Astrocyte of the spinal cord (primary cell): ENCODE data around the gene PPARG.
"Not testable (repeated sequence)": the region's sequence is repeated elsewhere in the genome, so short reads cannot be mapped to it uniquely, and the experiment has no call there.

ENCODE experiments used
- DNase-seq: peaks from one replicate; pipeline ENCODE4 v3.0.0; 2011; ENCODE audit warnings: low read depth, low spot score
- H3K4me3 ChIP-seq: 2 replicates; pipeline ENCODE4 v1.5.1; 2011; ENCODE audit warnings: low read depth, mild to moderate bottlenecking, low read length, moderate library complexity
- CTCF ChIP-seq: IDR thresholded peaks from 2 replicates; pipeline ENCODE4 v1.5.1; 2012; ENCODE audit warnings: low read depth, mild to moderate bottlenecking, low read length, inconsistent platforms
- in situ Hi-C: cut with HindIII; loops from 2 replicates; pipeline ENCODE4 v1.10.0; 2017; ENCODE audit warnings: low sequenced_read_pairs

PPARG gene

DNA sequence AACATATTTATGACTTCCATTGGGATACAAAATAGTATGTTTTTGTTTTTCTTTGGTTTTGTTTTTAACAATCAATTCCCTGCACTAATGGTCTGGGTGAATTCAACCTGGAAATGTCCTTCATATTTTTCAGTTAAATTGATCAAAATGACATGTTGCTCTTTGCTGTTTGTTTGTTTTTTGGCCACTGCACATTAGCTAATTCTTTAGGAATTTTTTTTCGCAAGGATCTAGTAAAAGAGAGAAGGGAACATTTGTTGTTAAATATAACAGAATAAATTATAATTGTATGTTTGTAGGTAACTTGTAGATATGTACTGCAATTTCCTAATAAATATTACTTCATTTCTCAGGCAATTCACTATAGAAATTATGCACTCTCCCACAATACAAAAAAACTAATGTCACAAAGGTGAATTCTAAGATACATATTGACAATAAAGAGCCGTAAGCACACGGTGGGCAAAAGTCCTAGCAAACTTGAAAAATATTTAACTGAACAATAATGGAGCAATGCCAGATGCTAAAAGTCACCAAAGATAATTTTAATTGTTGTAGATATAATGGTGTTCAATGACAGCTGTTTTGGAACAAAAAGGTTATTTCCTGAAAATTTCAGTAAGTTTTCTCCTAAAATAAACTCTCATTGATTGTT, 21.4 kb upstream of the PPARG start:
- no peak overlapping the region for H3K4me3 ChIP-seq
- no peak for TF ChIP-seq CTCF
- no peak for DNase-seq
- in situ Hi-C loops = no loop called here

- DNase-seq = no peak
- no peak for TF ChIP-seq CTCF
- no peak overlapping the region for H3K4me3 ChIP-seq
- in situ Hi-C loops = no loop called here
These were observed 20.7 kb upstream of the PPARG start for GRCh38 chr3:12268049-12268735.

DNA sequence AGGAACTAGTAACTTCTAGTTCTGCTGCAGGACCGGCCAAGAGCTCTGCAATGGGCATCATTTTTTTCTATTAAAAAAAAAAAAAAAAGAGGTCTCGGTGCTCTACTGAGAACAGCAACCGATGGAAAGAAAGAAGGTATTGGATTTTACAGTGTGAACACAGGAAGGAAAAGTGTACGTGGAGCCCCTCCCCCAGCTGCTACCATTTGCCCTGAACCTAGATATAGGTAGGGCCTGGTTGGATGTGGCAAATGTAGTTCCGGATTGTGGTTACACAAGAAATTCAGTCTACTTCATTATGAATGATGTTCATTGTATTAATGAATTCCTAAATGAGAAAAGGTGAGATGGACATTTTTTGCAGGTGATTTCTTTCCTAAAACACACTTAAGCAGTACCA, 17.9 kb upstream of the PPARG start:
- DNase-seq = no peak
- TF ChIP-seq CTCF = no peak
- in situ Hi-C loops = no loop called here
- H3K4me3 ChIP-seq = no peak overlapping the region

- in situ Hi-C loops = no loop called here
- H3K4me3 ChIP-seq = no peak overlapping the region
- TF ChIP-seq CTCF = no peak
- DNase-seq = no peak
These were observed 15.7 kb upstream of the PPARG start for GRCh38 chr3:12273045-12273695.

DNA sequence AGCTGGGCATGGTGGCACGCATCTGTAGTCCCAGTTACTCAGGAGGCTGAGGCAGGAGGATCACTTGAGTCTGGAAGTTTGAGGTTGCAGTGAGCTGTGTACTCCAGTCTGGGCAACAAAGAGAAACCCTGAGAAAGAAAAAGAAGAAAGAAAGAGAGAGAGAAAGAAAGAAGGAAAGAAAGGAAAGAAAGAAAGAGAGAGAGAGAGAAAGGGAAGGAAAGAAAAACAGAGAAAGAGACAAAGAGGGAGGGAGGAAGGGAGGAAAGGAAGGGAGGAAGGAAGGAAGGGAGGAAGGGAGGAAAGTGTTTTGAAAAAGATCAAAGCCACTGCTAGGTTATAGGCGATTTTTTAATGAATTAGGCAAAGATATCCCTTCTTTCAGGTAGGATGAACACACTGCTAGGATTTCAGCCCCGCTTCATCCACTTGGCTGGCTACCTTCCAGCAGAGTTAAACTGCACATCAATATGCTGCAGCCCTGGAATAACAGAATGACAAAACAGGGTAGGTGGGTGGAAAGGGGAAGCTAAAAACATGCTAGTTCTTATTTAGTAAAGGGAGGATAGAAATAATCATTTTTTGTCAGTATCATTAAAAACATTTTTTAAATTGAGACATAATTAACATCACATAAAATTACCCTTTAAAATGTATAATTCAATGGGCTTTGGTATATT, 12.8 kb upstream of the PPARG start:
- H3K4me3 ChIP-seq = no peak overlapping the region
- in situ Hi-C loops = no loop called here
- TF ChIP-seq CTCF = no peak
- no peak for DNase-seq

GRCh38 chr3:12276827-12277226, 12.0 kb upstream of the PPARG start:
- DNase-seq, H3K4me3 ChIP-seq, in situ Hi-C loops: not testable (repeated sequence)
